Measurements from ENCODE around the gene LSAMP. TPM values are rescaled to one million over a fixed set of nuclear protein-coding genes. Genes with fewer than 3 reads are reported as not detected.

The LSAMP gene
- total and polyA plus RNA-seq, 2 donors (not counting 1 experiment from before 2014, with no cell fraction given), result not detected

DNA sequence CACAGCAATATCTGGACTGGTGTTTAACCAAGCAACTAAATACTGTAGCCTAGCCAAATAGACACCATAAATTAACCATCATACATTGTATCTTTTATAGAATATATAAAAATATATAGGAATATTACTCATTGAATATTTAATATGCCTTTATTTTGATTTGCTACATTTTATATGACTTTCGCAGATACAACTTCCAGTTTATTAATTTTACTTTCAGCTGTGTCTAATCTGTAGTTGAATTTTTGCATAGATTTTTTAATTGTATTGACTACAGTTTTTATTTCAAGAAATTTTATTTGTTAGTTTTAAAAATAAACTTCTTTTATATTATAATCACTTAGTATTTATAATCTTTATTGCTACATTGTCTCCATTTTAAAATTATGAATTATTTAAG is 299.7 kb downstream of the LSAMP start:
- H3K9me3 Mint-ChIP-seq (ENCODE audit: insufficient read depth), result peaks cover 2% of the 10 kb centered on the region
- no peak overlapping the region for H3K4me3 Mint-ChIP-seq
- ATAC-seq (ENCODE audit: low read depth) (no peak), DNase-seq (no peak)
- intact Hi-C loops (cut with micrococcal nuclease), result no loop called here
- no peaks in the 10 kb centered on the region for H3K79me2 ChIP-seq (ENCODE audit: control insufficient read depth, insufficient read depth, low read length)
- peaks cover 0 to 9% (median 0%) of the 10 kb centered on the region in 3 donors for H3K9me3 ChIP-seq (ENCODE audit: control extremely low read depth in 1 of 3, control insufficient read depth in 2 of 3, insufficient read depth in 1 of 3, low read length in 2 of 3)
- ChIA-PET POLR2A (no interaction called here), CTCF (no interaction called here)
- no peaks in the 10 kb centered on the region for H3K4me1 ChIP-seq (ENCODE audit: control insufficient read depth in 2 of 2, insufficient read depth in 2 of 2, low read length in 2 of 2)
- H3K27me3 Mint-ChIP-seq, result no peaks in the 10 kb centered on the region
- H3K27ac ChIP-seq (ENCODE audit: low read length in 2 of 2), result no peak overlapping the region
- H3K9ac ChIP-seq (ENCODE audit: low read length), result no peak overlapping the region
- no peak overlapping the region for H3K4me2 ChIP-seq (replicated peaks; ENCODE audit: low read depth, low read length, poor library complexity, severe bottlenecking)
- TF ChIP-seq CTCF (IDR thresholded peaks at IDR 0.05) (no peak), EZH2 (IDR thresholded peaks at IDR 0.05; ENCODE audit: borderline replicate concordance, insufficient read depth, low read depth, low read length, poor library complexity, severe bottlenecking) (no peak)
- no peak overlapping the region for H3K4me3 ChIP-seq (ENCODE audit: control extremely low read depth in 1 of 5, extremely low read depth in 1 of 5, insufficient read depth in 1 of 5, low read depth in 2 of 5, low read length in 4 of 5)
- H2AFZ ChIP-seq (ENCODE audit: insufficient read depth, low read depth, low read length, poor library complexity, severe bottlenecking), result no peak overlapping the region
- no peaks in the 10 kb centered on the region for H4K20me1 ChIP-seq (ENCODE audit: control insufficient read depth, insufficient read depth, low read length, poor library complexity, severe bottlenecking)
- no peak overlapping the region for H3K27ac Mint-ChIP-seq
- H3K36me3 ChIP-seq (replicated peaks in 1 of 2; ENCODE audit: control extremely low read depth in 1 of 2, control insufficient read depth in 1 of 2, extremely low read depth in 1 of 2, insufficient read depth in 2 of 2, low read length in 1 of 2), result no peaks in the 10 kb centered on the region
- no peaks in the 10 kb centered on the region for H3K27me3 ChIP-seq (replicated peaks in 1 of 4; ENCODE audit: control extremely low read depth in 1 of 4, control insufficient read depth in 3 of 4, insufficient read depth in 4 of 4, low read length in 3 of 4)
- WGBS (ENCODE audit: insufficient coverage), result no CpG with 5 or more reads among the region's 1 CpG
- H3K4me1 Mint-ChIP-seq, result no peaks in the 10 kb centered on the region

GRCh38 chr3:116141724-116142123 is 303.6 kb downstream of the LSAMP start:
- Histone ChIP-seq H3K27ac (ENCODE audit: low read length in 2 of 2) (no peak overlapping the region), H3K36me3 (replicated peaks in 1 of 2; ENCODE audit: control extremely low read depth in 1 of 2, control insufficient read depth in 1 of 2, extremely low read depth in 1 of 2, insufficient read depth in 2 of 2, low read length in 1 of 2) (no peaks in the 10 kb centered on the region), H4K20me1 (ENCODE audit: control insufficient read depth, insufficient read depth, low read length, poor library complexity, severe bottlenecking) (no peaks in the 10 kb centered on the region), H3K9me3 (ENCODE audit: control extremely low read depth in 1 of 3, control insufficient read depth in 2 of 3, insufficient read depth in 1 of 3, low read length in 2 of 3) (peaks cover 0 to 9% (median 0%) of the 10 kb centered on the region in 3 donors), H3K9ac (ENCODE audit: low read length) (no peak overlapping the region), H3K4me2 (replicated peaks; ENCODE audit: low read depth, low read length, poor library complexity, severe bottlenecking) (no peak overlapping the region), H3K79me2 (ENCODE audit: control insufficient read depth, insufficient read depth, low read length) (no peaks in the 10 kb centered on the region), H3K27me3 (replicated peaks in 1 of 4; ENCODE audit: control extremely low read depth in 1 of 4, control insufficient read depth in 3 of 4, insufficient read depth in 4 of 4, low read length in 3 of 4) (no peaks in the 10 kb centered on the region), H3K4me3 (ENCODE audit: control extremely low read depth in 1 of 5, extremely low read depth in 1 of 5, insufficient read depth in 1 of 5, low read depth in 2 of 5, low read length in 4 of 5) (no peak overlapping the region), H3K4me1 (ENCODE audit: control insufficient read depth in 2 of 2, insufficient read depth in 2 of 2, low read length in 2 of 2) (no peaks in the 10 kb centered on the region), H2AFZ (ENCODE audit: insufficient read depth, low read depth, low read length, poor library complexity, severe bottlenecking) (no peak overlapping the region)
- intact Hi-C loops (cut with micrococcal nuclease), result loop anchor here (5.0 kb wide), 1 partner anchor 616 kb away; no protein-coding TSS in a partner anchor
- H3K27me3 Mint-ChIP-seq, result no peaks in the 10 kb centered on the region
- ChIA-PET CTCF (no interaction called here), POLR2A (no interaction called here)
- no peak for DNase-seq
- no peak overlapping the region for H3K4me3 Mint-ChIP-seq
- H3K27ac Mint-ChIP-seq, result no peak overlapping the region
- no peak for TF ChIP-seq EZH2 (IDR thresholded peaks at IDR 0.05; ENCODE audit: borderline replicate concordance, insufficient read depth, low read depth, low read length, poor library complexity, severe bottlenecking)
- TF ChIP-seq CTCF (IDR thresholded peaks at IDR 0.05), result no peak
- no CpG with 5 or more reads among the region's 4 CpGs for WGBS (ENCODE audit: insufficient coverage)
- H3K9me3 Mint-ChIP-seq (ENCODE audit: insufficient read depth), result peaks cover 2% of the 10 kb centered on the region
- no peak for ATAC-seq (ENCODE audit: low read depth)
- no peaks in the 10 kb centered on the region for H3K4me1 Mint-ChIP-seq
